K562 (cell line): ENCODE results near the gene JPH4. TPM values are rescaled to one million over a fixed set of nuclear protein-coding genes. Genes with fewer than 3 reads are reported as not detected.

Experiments used
- CCNT2 ChIP-seq: IDR thresholded peaks from 2 replicates; pipeline ENCODE4 v1.6.1; 2011; ENCODE audit warnings: borderline replicate concordance, low read depth, mild to moderate bottlenecking, moderate library complexity, mixed read lengths, low read length; ENCODE audit not compliant: insufficient read length; ENCODE audit errors: extremely low read depth
- HNRNPUL1 ChIP-seq: fragments of 200-400 bp; formaldehyde crosslinking; IDR thresholded peaks from 2 replicates; pipeline ENCODE4 v1.6.1; 2017; ENCODE audit warnings: low read length
- JUND ChIP-seq, 2 experiments: IDR thresholded peaks; 2 replicates in 1 of 2; 3 replicates in 1 of 2; pipeline ENCODE4 v1.6.1; 2011; ENCODE audit warnings: borderline replicate concordance in 2 of 2, low read depth in 2 of 2, low read length in 2 of 2, improper control_type of control experiment in 1 of 2, missing biosample characterization in 1 of 2, missing genetic modification characterization in 1 of 2, missing genetic modification reagents in 1 of 2
- KDM5B ChIP-seq: fragments of 200-600 bp; sonication (generic); IDR thresholded peaks from 2 replicates; pipeline ENCODE4 v1.6.1; 2012; ENCODE audit warnings: low read depth, mild to moderate bottlenecking, moderate library complexity, low read length, control low read depth, inconsistent platforms; ENCODE audit not compliant: insufficient replicate concordance
- MTA3 ChIP-seq: fragments of 450-650 bp; formaldehyde crosslinking; IDR thresholded peaks from 2 replicates; pipeline ENCODE4 v1.6.1; 2017; ENCODE audit warnings: mild to moderate bottlenecking, borderline replicate concordance
- NR2C1 ChIP-seq, 2 experiments: fragments of 450-650 bp; IDR thresholded peaks; 2 replicates each; pipeline ENCODE4 v1.6.1; 2017; ENCODE audit warnings: mild to moderate bottlenecking in 2 of 2, antibody characterized with exemption in 1 of 2, inconsistent platforms in 1 of 2, missing compliant biosample characterization in 1 of 2, missing genetic modification characterization in 1 of 2
- PATZ1 ChIP-seq: fragments of 250-450 bp; sonication (Bioruptor Pico); IDR thresholded peaks from 2 replicates; pipeline ENCODE4 v1.5.0; 2020; ENCODE audit warnings: mild to moderate bottlenecking, borderline replicate concordance
- PRMT5 ChIP-seq: sonication (generic); formaldehyde crosslinking; IDR thresholded peaks from 2 replicates; pipeline ENCODE4 v1.5.0; 2020; ENCODE audit warnings: missing genetic modification reagents
- RBM17 ChIP-seq: fragments of 200-400 bp; formaldehyde crosslinking; IDR thresholded peaks from 2 replicates; pipeline ENCODE4 v1.6.1; 2017; ENCODE audit warnings: low read depth, mild to moderate bottlenecking, low read length, borderline replicate concordance
- U2AF2 ChIP-seq: fragments of 200-400 bp; formaldehyde crosslinking; optimal IDR thresholded peaks from 2 replicates; pipeline ENCODE3; 2017; ENCODE audit warnings: low read depth, mild to moderate bottlenecking, low read length
- ZNF121 ChIP-seq: sonication (generic); formaldehyde crosslinking; conservative IDR thresholded peaks from 2 replicates; pipeline ENCODE4 v1.8.0; 2022; ENCODE audit warnings: missing genetic modification reagents
- ZNF124 ChIP-seq: sonication (generic); formaldehyde crosslinking; IDR thresholded peaks from 2 replicates; pipeline ENCODE4 v1.8.1; 2022; ENCODE audit warnings: missing genetic modification reagents
- ZNF384 ChIP-seq: IDR thresholded peaks from 2 replicates; pipeline ENCODE4 v1.6.1; 2012; ENCODE audit warnings: low read depth, low read length, improper control_type of control experiment
- ZNF764 ChIP-seq: fragments of 250-450 bp; sonication (Bioruptor Pico); IDR thresholded peaks from 2 replicates; pipeline ENCODE4 v1.4.0; 2020; ENCODE audit warnings: low read depth, mild to moderate bottlenecking, moderate library complexity
- polyA plus RNA-seq, 8 experiments: library from polyadenylated mRNA; depleted of rRNA in 4 of 8; stranded (reverse) in 5 of 8; unstranded in 3 of 8; fragments of >200 nt; fragmentation: Nextera tagmentation in 2 of 8; fragmentation: Illumina TruSeq in 1 of 8; extraction: Ambion mirVana in 2 of 8; extraction: Trizol in 1 of 8; gene quantifications; 2 replicates each; pipeline versions ENCODE4 v1.2.1 to v1.2.3, GENCODE V29; 2011 to 2014; ENCODE audit warnings: inconsistent platforms in 1 of 8, missing spikeins in 1 of 8
- total RNA-seq, 7 experiments: library from RNA; depleted of rRNA in 6 of 7; stranded (reverse); fragments of >200 nt in 6 of 7; fragmentation: Illumina TruSeq in 2 of 7; extraction: Trizol in 2 of 7; gene quantifications; 2 replicates each; pipeline versions ENCODE4 v1.2.1 to v1.2.3, GENCODE V29; 2011 to 2021; ENCODE audit warnings: low replicate concordance in 1 of 7
- TF ChIP-seq, protein P1 (sequence below): fragments of 150-350 bp; conservative IDR thresholded peaks from 2 replicates; pipeline ENCODE4 v1.6.1; 2014; ENCODE audit warnings: low read length
- TF ChIP-seq, protein P2 (sequence below), 2 experiments: fragments of 450-650 bp; IDR thresholded peaks; 2 replicates each; pipeline ENCODE4 v1.6.1; 2016

JPH4 gene
- total and polyA plus RNA-seq, 9 of the 15 experiments (the other 6 are each of a cell fraction or from before 2014, with no cell fraction given) = 0.04 to 0.13 (median 0.06) TPM; not detected in 5

DNA sequence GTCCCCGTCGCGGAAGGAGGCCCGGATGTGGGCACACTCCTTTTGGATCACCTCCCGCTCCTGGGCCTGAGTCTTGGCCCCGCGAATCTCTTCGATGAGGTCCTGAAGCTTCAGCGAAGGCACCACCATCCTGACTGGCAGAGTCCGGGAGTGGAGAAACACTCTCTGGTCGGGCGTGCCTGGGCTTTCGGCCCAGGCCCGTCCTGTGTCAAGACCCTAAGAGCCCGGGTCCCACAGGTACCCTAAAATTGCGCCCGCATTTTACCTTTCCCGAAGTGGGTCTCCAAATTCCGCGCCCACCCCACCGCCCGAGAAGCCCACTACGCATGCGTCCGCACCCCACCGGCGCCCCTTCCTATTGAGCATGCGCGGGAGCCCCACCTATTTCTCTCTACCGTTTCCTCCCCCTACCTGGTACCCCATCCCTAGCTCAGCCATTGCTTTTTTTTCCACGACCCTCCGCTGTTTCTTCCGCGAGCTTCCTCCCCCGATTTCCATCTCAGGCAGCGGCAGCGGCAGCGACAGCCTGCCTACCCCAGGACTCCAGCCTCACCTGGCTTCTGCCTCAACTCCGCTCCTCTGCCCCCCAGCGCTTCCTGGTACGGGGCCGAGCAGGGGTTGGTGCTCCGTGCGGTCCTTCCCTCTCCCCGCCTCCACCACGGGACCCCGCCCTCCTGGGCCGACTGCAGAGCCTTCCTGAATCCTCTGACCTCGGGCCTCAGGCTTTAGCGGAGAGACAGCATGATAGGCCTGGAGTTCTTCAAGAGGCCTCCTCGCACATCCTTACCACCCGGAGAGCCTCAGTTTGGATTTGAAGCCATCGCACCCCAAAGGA lies 11.2 kb downstream of the JPH4 start, which contains the start of gene AP1G2 (continued):
- TF ChIP-seq U2AF2 (no peak), PRMT5 (no peak), HNRNPUL1 (no peak), MTA3 (peak; percentile 48; the same call in 1 of the 2 replicates), ZNF124 (CRISPR knock-in tag) (no peak), CCNT2 (no peak), ZNF121 (CRISPR knock-in tag) (no peak), PATZ1 (CRISPR knock-in tag) (no peak), RBM17 (no peak), KDM5B (peak; percentile 63), NR2C1 (IDR thresholded peaks at IDR 0.05) (no peak), NR2C1 (tag; IDR thresholded peaks at IDR 0.05) (0 out of 2 replicates have a peak, but pooled peaks have one; percentile 37), JUND (IDR thresholded peaks at IDR 0.05; ENCODE audit: borderline replicate concordance, low read depth, low read length) (no peak; the same call in 1 of the 2 replicates), JUND (tag; IDR thresholded peaks at IDR 0.05; ENCODE audit: borderline replicate concordance, low read depth, low read length) (no peak), ZNF384 (no peak), ZNF764 (no peak)
- TF ChIP-seq, protein P1, sequence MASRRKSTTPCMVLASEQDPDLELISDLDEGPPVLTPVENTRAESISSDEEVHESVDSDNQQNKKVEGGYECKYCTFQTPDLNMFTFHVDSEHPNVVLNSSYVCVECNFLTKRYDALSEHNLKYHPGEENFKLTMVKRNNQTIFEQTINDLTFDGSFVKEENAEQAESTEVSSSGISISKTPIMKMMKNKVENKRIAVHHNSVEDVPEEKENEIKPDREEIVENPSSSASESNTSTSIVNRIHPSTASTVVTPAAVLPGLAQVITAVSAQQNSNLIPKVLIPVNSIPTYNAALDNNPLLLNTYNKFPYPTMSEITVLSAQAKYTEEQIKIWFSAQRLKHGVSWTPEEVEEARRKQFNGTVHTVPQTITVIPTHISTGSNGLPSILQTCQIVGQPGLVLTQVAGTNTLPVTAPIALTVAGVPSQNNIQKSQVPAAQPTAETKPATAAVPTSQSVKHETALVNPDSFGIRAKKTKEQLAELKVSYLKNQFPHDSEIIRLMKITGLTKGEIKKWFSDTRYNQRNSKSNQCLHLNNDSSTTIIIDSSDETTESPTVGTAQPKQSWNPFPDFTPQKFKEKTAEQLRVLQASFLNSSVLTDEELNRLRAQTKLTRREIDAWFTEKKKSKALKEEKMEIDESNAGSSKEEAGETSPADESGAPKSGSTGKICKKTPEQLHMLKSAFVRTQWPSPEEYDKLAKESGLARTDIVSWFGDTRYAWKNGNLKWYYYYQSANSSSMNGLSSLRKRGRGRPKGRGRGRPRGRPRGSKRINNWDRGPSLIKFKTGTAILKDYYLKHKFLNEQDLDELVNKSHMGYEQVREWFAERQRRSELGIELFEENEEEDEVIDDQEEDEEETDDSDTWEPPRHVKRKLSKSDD = no peak
- TF ChIP-seq, protein P2, sequence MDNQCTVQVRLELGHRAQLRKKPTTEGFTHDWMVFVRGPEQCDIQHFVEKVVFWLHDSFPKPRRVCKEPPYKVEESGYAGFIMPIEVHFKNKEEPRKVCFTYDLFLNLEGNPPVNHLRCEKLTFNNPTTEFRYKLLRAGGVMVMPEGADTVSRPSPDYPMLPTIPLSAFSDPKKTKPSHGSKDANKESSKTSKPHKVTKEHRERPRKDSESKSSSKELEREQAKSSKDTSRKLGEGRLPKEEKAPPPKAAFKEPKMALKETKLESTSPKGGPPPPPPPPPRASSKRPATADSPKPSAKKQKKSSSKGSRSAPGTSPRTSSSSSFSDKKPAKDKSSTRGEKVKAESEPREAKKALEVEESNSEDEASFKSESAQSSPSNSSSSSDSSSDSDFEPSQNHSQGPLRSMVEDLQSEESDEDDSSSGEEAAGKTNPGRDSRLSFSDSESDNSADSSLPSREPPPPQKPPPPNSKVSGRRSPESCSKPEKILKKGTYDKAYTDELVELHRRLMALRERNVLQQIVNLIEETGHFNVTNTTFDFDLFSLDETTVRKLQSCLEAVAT (IDR thresholded peaks at IDR 0.05) = no peak
